HG02642 (cell line): ENCODE results near the gene COLEC12.
A peak's percentile ranks its signal among the peaks of the same experiment; 100 is the strongest.

Source experiments
- ATAC-seq: cut with Tn5 transposase; IDR thresholded peaks from one replicate; pipeline ENCODE4 v1.9.1; 2021; ENCODE audit warnings: mild to moderate bottlenecking; ENCODE audit not compliant: unreplicated experiment, poor library complexity

The COLEC12 gene

DNA sequence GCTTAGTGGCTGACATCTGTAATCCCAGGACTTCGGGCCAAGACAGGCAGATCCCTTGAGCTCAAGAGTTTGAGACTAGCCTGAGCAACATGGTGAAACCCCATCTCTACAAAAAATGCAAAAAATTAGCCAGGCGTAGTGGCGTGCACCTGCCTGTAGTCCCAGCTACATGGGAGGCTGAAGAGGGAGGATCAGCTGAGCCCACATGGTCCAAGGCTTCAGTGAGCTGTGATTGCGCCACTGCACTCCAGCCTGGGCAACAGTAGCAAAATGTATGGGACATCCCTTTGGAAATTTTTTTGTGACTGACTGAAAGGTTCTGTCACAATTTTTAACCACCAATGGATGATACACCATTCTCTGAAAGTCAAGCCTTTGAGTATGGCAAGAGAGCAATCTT lies 6.3 kb upstream of the COLEC12 start:
- ATAC-seq, result no peak

DNA sequence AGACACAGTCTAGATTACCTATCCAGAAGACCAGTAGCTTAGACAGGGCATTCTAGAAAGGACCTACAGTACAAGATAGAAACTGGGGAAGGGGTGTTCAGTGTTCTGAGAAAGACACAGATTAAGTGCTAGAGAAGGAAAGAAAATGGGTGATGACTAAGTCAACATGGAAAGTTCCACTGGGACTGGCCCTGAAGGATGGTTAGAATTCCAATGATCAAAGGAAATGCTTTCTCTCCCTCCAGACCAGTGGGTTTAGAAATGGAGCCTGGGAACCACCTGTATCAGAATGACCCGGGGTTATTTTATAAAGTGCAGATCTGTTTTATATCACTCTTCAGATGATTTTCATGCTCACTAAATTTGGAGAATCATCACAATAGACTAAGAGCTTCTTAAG lies 5.8 kb upstream of the COLEC12 start:
- ATAC-seq, result no peak

GRCh38 chr18:505483-506122 lies 5.1 kb upstream of the COLEC12 start:
- peak; percentile 91 for ATAC-seq

GRCh38 chr18:501406-501714 lies 859 bp upstream of the COLEC12 start:
- no peak for ATAC-seq

GRCh38 chr18:499776-500631 lies 497 bp downstream of the COLEC12 start:
- no peak for ATAC-seq

DNA sequence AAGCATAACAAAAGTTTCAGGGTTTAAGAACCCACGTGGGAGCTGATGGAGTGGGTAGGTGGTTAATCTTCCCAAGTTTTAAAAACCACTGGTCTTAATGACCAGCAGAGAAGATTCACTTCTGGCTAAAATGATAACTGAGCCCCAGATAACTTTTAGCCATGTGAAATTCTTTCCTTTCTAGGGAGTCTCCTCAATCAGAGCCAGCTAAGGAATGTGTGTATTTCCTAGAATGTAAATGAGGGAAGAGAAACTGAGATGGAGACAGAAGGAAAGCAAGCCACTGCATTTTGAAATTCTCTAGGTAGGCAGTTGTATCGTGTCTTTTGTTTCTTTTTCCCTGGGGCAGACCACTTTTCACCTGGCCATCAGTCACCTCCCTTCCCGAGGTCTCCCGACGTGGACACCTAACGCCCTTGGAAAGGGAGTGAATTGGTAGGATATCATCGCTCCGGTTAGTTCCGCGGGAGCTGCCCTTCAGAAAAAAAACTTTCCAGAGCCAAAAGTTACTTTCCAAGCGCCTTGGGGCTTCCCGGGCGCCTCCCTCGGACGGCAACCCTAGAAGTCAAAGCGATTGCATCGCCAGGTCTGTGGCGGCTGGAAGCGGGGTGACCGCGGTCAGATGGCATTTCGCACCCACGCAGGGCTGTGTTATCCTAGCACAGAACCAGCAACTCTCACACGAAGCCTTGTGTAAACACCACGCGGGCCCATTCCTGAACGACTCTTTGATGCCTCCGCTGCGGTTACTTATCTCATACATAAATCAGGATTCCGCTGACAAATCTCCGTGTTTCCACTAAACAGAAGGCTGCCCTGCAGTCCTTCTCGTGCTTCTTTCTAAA lies 1.3 kb downstream of the COLEC12 start:
- ATAC-seq, result no peak

- no peak for ATAC-seq
Observed at GRCh38 chr18:497688-498087, 2.8 kb downstream of the COLEC12 start.

DNA sequence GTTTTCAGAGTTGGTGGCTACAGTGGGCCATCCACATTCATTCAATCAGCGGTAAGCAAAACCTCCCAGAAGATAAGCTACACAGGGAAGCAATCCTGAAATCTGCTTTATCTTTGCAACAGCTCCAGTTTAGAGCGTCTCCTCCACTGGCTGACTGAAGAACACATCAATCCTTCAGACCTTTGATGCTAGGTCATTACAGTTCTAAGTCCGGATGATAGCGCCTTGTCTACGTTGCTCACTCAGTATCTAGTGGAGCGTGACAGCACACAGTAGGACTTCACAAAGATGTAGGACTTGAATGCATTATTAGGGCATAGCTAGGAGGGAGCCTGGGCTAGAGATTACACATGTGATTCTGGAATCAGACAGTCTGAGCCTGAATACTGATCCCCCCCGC lies 5.0 kb downstream of the COLEC12 start:
- ATAC-seq, result no peak

GRCh38 chr18:495017-495416 lies 5.5 kb downstream of the COLEC12 start:
- ATAC-seq, result no peak

DNA sequence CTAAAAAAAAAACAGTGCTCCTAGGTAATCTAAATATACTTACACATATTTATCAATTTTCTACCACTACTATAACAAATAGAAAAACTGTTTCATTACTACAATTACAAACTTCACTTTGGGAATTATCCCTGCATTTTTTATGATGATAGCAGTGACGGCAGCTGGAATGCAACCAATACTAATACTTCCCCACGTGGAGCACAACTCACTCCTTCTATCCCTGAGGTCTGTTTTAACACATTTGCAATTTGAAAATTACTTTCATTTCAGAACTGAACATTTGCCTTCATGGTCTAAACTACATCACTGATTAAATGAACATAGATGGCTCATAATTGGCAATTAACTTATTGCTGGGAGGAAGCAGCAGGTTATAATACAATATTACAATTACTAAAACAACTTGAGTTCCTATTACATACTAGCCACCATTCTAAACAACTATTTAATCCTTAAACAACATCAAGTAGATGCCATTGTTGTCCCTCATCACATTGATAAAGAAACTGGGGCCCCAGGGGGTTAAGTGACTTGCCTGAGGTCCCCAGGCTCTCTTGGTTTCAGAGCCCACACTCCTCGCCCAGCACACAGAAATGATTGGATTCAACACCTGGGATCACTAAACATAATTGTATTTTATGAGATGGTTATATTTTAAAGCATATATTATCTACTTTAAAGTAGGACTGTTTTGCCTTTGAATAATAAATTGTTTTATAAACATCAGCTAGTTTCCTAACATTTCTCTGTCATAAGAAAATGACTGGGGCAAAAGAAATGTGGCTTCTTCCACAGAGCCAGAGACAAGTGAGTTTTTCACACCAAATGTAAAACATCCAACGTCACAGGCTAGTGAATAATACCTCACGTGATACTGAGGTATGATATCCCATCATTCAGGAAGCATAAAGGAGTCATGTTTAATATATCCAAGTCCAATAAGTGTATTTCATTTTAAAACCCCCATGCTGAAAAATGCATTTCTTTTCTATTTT lies 6.2 kb downstream of the COLEC12 start:
- no peak for ATAC-seq

DNA sequence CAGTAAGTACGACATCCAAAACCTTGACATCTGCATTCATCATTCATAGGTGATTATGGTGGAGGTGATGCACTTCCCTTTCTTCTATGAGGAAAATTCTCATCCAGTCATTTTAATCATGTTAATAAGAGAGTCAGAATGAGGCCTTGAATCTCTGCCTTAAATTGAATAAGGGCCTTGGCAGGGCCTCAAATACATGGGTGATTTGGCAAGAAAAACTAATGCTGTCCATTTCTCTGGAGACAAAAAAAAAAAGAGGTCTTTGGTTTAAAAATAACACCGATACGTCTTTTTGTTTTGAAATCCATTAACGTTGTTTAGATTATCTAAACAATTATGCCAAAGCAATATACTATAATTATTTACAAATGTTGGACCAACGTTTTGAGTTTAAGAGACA lies 8.1 kb downstream of the COLEC12 start:
- ATAC-seq, result no peak

DNA sequence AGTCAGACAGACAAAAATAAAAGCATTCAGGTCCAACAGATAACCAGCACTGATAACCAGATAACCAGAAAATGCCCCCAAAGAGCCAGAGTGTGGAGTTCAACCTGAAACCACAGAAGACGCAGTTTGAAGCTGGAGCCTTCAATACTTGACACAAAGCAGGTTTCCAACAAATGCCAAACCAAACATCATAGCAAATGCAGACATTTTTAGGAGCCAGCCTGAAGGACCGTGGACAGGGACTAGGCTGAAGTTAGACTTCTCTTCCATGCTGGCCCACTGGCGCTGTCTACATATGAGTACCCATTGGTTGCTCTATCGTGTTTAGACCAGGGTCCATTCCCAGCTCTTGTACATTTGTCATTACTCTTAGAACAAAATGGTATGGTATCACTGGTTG lies 9.9 kb downstream of the COLEC12 start:
- ATAC-seq, result no peak

GRCh38 chr18:490024-490366 lies 10.5 kb downstream of the COLEC12 start:
- ATAC-seq, result no peak

DNA sequence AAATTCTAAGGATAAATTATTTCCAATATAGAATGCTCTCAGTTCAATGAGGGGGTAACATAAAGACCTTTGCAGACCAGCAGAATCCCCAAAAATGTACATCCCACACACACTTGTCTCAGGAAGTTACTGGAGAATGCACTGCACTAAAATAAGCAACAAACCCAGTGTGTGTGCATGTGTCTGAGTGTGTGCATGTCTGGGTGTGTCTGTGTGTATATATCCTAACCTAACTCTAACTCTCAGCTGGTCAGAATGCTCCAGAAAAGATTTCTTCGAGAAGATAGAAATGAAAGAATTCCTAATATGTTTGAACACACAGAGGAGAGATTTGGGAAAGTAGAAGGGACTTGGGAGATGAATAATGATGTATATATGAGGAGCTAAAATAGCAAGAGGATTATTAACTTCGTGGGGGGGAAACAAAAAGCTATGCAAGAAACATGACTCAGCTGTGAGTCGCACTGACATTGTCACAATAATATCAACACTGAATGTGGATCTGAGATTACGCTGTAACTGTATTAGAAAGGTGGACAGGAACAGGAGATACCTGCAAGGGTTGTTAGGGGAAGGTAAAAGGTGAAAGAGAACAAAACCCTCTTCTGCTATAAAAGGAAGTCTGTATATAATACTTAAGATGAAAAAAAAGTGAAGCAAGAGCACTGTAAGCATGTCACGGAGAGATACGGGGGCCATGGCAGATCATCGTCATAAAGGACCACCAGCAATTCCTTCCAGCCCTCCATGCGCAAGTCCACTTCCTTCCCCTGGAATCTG lies 11.1 kb downstream of the COLEC12 start:
- no peak for ATAC-seq

GRCh38 chr18:486929-487740 lies 13.4 kb downstream of the COLEC12 start:
- ATAC-seq, result no peak

- peak; percentile 70 for ATAC-seq
Observed at GRCh38 chr18:484749-485464, 15.6 kb downstream of the COLEC12 start.

- ATAC-seq, result no peak
Observed at GRCh38 chr18:478681-479080, 21.8 kb downstream of the COLEC12 start.

GRCh38 chr18:477565-477964 lies 22.9 kb downstream of the COLEC12 start:
- ATAC-seq, result no peak
